ENCODE results near the gene C10orf53.

DNA sequence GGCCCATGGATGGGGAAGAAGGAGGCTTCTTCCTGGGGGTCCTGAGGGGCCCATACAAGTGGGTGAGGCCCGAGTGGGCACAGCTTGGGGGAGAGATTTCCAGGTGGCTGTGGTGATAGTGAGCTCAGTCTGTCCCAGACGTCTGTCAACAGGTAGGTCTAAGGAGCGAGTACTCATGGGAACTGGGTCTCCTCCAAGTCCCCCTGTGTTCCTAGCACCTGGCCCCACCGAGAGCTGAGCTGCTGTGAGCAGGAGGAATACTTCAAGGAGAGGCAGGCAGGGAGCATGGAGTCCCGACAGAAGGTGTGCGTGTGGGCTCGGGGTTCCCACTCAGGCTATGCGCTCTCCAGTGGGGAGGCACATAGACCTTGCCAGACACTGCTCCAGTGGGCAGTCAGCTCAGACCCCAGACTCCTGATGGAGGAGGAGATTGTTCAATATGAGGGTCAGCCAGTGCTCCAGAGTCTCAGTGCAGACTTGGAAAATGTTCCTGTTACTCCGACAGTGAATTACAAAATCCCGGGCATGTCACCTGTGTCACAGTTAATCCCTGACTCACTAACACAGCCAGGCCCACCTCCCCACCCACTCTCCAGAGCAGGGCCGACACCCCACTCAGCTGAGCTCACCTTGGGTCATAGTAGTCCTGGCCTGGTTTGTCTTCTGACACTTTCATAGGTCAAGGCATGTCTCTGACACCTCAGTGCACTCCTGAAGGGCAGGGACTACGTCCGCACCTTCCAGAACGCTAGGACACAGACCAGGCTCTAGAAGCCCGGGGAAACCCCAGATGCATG, 28.2 kb upstream of the C10orf53 start:
- TF ChIP-seq, protein P1, sequence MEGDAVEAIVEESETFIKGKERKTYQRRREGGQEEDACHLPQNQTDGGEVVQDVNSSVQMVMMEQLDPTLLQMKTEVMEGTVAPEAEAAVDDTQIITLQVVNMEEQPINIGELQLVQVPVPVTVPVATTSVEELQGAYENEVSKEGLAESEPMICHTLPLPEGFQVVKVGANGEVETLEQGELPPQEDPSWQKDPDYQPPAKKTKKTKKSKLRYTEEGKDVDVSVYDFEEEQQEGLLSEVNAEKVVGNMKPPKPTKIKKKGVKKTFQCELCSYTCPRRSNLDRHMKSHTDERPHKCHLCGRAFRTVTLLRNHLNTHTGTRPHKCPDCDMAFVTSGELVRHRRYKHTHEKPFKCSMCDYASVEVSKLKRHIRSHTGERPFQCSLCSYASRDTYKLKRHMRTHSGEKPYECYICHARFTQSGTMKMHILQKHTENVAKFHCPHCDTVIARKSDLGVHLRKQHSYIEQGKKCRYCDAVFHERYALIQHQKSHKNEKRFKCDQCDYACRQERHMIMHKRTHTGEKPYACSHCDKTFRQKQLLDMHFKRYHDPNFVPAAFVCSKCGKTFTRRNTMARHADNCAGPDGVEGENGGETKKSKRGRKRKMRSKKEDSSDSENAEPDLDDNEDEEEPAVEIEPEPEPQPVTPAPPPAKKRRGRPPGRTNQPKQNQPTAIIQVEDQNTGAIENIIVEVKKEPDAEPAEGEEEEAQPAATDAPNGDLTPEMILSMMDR (IDR thresholded peaks at IDR 0.05) = no peak
- no peak for TF ChIP-seq POLR2AphosphoS5 (IDR thresholded peaks at IDR 0.05; ENCODE audit: low read depth, low read length)

Measured in Panc1 (cell line).